Coronary artery (tissue), 2 donors: ENCODE results near the gene CCDC63.

Source experiments
- DNase-seq: peaks from one replicate; pipeline ENCODE4 v3.0.0-alpha.2; 2017; ENCODE audit warnings: low spot score
- H3K27ac ChIP-seq, 2 donors: fragments of 200-600 bp; sonication (generic); one replicate each; pipeline ENCODE4 v1.5.1; 2016 to 2019
- H3K4me3 ChIP-seq: fragments of 200-600 bp; sonication (generic); 2 replicates; pipeline ENCODE4 v1.5.1; 2016; ENCODE audit warnings: mild to moderate bottlenecking, moderate library complexity
- TF ChIP-seq, protein P1 (sequence below): fragments of 200-600 bp; sonication (generic); IDR thresholded peaks from one replicate; pipeline ENCODE4 v1.5.1; 2019; ENCODE audit warnings: antibody characterized with exemption

Gene CCDC63

GRCh38 chr12:110889361-110889760 is 42.6 kb downstream of the CCDC63 start:
- no peak overlapping the region for H3K4me3 ChIP-seq
- no peak for DNase-seq
- H3K27ac ChIP-seq, result no peak overlapping the region
- TF ChIP-seq, protein P1, sequence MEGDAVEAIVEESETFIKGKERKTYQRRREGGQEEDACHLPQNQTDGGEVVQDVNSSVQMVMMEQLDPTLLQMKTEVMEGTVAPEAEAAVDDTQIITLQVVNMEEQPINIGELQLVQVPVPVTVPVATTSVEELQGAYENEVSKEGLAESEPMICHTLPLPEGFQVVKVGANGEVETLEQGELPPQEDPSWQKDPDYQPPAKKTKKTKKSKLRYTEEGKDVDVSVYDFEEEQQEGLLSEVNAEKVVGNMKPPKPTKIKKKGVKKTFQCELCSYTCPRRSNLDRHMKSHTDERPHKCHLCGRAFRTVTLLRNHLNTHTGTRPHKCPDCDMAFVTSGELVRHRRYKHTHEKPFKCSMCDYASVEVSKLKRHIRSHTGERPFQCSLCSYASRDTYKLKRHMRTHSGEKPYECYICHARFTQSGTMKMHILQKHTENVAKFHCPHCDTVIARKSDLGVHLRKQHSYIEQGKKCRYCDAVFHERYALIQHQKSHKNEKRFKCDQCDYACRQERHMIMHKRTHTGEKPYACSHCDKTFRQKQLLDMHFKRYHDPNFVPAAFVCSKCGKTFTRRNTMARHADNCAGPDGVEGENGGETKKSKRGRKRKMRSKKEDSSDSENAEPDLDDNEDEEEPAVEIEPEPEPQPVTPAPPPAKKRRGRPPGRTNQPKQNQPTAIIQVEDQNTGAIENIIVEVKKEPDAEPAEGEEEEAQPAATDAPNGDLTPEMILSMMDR, result no peak

DNA sequence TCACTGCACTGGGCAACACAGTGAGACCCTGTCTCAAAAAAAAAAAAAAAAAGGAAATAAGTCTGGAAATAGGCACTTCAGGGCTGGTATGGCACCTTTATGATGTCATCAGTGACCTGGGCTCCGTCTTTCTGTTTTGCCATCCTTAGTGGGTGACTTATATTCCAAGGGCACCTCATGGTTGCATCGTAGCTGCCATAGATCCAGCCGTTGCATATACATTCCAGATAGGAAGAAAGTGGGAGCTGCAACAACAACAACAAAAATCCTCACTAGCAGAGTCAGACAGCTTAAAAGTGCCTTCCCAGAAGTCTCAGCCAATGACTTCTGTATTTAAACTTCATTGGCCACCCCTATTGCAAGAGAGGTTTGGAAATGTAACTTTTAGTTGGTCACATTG is 47.2 kb downstream of the CCDC63 start:
- no peak overlapping the region for H3K4me3 ChIP-seq
- no peak for DNase-seq
- H3K27ac ChIP-seq, result no peak overlapping the region
- TF ChIP-seq, protein P1, result no peak

GRCh38 chr12:110896559-110896958 is 49.8 kb downstream of the CCDC63 start:
- no peak for DNase-seq
- no peak overlapping the region for H3K4me3 ChIP-seq
- no peak overlapping the region for H3K27ac ChIP-seq
- TF ChIP-seq, protein P1, result no peak

GRCh38 chr12:110901401-110901800 is 54.6 kb downstream of the CCDC63 start:
- TF ChIP-seq, protein P1, result no peak
- Histone ChIP-seq H3K27ac (no peak overlapping the region), H3K4me3 (no peak overlapping the region)
- no peak for DNase-seq

DNA sequence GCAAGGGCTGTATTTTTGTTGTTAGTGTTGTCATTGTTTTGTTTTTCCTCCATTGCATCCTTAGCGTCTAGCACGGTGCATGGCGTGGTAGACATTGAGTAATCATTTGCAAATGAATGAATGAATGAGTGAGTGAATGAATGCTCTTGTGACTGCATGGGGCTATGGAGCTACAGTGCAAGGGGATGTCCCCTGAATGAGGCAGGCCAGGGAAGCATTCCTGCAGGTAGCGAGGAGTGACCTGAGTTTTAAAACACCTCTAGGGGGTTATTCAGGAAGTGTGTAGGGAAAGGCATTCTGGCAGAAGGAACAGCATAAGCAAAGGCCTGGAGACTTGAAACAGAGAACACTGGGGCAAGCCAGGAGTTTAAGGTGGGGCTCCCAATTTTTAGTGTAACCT is 56.7 kb downstream of the CCDC63 start:
- no peak for DNase-seq
- TF ChIP-seq, protein P1, result no peak
- H3K27ac ChIP-seq, result no peak overlapping the region
- no peak overlapping the region for H3K4me3 ChIP-seq

DNA sequence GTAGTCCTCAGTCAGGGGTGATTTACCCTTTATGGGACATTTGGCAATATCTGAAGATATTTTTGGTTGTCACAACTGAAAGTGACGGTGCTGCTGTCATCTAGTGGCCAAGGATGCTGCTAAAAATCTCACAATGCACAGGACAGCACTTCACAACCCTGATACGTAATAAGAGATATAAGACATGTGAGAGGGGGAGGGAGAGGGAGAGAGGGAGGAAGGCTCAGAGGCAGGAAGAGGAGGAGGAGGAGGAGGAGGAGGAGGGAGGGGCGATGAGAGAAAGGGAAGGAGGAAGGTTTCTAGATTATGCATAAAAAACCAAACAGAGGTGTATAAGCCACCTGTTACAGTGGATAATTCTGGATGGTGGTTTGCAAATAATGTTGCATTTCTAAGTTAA is 59.3 kb downstream of the CCDC63 start:
- TF ChIP-seq, protein P1, result no peak

GRCh38 chr12:110906516-110906915 is 59.7 kb downstream of the CCDC63 start:
- Histone ChIP-seq H3K27ac (no peak overlapping the region), H3K4me3 (no peak overlapping the region)
- TF ChIP-seq, protein P1, result no peak
- DNase-seq, result no peak

More for the DNA sequence above, 59.3 kb downstream of the CCDC63 start:
- Histone ChIP-seq H3K4me3 (no peak overlapping the region), H3K27ac (no peak overlapping the region)
- no peak for DNase-seq
